Stimulated activated CD8-positive, alpha-beta memory T cell treated with anti-CD3 and anti-CD28 coated beads, Interleukin-7, amount 100 ng/mL, for 4 hours (primary cell): Measurements from ENCODE around the gene CD59.
"Not testable (repeated sequence)": the region's sequence is repeated elsewhere in the genome, so short reads cannot be mapped to it uniquely, and the experiment has no call there.

ENCODE experiments used
- DNase-seq, 2 donors: peaks; one replicate each; pipeline ENCODE4 v3.0.0-alpha.2; 2020; ENCODE audit warnings: low read depth in 2 of 2

The CD59 gene

GRCh38 chr11:33742249-33742851 lies 6.1 kb upstream of the CD59 start:
- no peak for DNase-seq

GRCh38 chr11:33741806-33742205 lies 5.6 kb upstream of the CD59 start:
- no peak for DNase-seq

DNA sequence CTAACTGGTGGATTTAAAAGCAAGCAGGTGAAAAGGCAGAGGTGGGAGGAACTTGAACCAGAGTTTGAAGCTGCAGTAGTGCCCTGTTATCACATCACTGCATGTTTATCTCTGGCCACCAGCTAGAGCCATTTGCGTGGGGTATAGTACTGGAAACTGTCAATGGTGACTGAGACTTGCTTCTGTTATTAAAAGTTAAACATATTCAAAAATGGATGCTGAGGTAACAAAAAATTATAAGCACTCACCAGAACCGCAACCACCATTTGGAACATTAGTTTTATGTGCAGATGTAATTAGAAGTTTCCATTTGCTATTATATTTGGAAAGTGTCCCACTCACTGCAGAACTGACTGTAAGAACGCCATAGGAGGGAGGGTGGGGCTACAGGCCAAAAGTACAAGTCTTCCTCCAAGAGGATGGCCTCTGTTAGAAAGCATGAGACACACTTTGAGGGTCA lies 1.2 kb upstream of the CD59 start:
- DNase-seq, result no peak

GRCh38 chr11:33735271-33736147 lies 714 bp downstream of the CD59 start:
- peak in 1 of 2 donors; percentile 17 for DNase-seq

GRCh38 chr11:33734441-33735270 lies 1.6 kb downstream of the CD59 start:
- DNase-seq, result no peak

GRCh38 chr11:33733980-33734379 lies 2.2 kb downstream of the CD59 start:
- DNase-seq, result no peak

DNA sequence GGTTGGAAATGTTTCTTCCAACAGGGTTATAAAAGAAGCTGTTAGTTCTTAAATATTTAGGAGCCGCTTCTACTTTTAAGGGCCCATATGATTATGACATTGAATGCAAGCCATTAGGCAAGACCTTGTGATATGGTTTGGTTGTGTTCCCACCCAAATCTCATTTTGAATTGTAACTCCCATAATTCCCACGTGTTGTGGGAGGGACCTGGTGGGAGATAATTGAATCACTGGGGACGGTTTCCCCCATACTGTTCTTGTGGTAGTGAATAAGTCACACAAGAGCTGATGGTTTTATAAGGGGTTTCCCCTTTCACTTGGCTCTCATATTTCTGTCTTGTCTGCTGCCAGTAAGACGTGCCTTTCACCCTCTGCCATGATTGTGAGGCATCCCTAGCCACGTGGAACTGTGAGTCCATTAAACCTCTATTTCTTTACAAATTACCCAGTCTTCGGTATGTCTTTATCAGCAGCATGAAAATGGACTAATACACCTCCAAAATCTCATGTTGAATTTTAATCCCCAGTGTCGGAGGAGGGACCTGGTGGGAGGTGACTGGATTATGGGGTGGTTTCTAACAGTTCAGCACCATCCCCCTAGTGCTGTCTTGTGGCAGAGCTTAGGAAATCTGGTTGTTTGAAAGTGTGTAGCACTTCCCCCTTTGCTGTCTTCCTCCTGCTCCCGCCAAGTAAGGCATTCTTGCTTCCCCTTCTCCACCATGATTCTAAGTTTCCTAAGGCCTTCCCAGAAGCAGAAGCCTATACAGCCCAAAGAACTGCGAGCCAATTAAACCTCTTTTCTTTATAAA lies 4.3 kb downstream of the CD59 start:
- no peak for DNase-seq

- no peak for DNase-seq
Observed at GRCh38 chr11:33730716-33731115, 5.5 kb downstream of the CD59 start.

DNA sequence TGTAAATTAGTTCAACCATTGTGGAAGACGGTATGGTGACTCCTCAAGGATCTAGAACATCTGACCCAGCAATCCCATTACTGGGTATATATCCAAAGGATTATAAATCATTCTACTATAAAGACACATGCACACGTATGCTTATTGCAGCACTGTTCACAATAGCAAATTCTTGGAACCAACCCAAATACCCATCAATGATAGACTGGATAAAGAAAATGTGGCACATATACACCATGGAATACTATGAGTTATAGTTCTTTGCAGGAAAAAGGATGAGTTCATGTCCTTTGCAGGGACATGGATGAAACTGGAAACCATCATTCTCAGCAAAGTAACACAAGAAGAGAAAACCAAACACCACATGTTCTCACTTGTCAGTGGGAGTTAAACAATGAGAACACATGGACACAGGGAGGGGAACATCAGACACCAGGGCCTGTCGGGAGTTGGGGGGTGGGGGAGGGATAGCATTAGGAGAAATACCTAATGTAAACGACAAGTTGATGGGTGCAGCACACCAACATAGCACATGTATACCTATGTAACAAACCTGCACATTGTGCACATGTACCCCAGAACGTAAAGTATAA lies 7.1 kb downstream of the CD59 start:
- DNase-seq, result not testable (repeated sequence)

DNA sequence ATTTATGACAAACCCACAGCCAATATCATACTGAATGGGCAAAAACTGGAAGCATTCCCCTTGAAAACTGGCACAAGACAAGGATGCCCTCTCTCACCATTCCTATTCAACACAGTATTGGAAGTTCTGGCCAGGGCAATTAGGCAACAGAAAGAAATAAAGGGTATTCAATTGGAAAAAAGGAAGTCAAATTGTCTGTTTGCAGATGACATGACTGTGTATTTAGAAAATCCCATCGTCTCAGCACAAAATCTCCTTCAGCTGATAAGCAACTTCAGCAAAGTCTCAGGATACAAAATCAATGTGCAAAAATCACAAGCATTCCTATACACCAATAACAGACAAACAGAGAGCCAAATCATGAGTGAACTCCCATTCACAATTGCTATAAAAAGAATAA lies 8.7 kb downstream of the CD59 start:
- DNase-seq, result not testable (repeated sequence)

GRCh38 chr11:33725496-33725895 lies 10.7 kb downstream of the CD59 start:
- no peak for DNase-seq

GRCh38 chr11:33724644-33725035 lies 11.6 kb downstream of the CD59 start:
- no peak for DNase-seq

- DNase-seq, result no peak
Observed at GRCh38 chr11:33723238-33723881, 12.9 kb downstream of the CD59 start.

DNA sequence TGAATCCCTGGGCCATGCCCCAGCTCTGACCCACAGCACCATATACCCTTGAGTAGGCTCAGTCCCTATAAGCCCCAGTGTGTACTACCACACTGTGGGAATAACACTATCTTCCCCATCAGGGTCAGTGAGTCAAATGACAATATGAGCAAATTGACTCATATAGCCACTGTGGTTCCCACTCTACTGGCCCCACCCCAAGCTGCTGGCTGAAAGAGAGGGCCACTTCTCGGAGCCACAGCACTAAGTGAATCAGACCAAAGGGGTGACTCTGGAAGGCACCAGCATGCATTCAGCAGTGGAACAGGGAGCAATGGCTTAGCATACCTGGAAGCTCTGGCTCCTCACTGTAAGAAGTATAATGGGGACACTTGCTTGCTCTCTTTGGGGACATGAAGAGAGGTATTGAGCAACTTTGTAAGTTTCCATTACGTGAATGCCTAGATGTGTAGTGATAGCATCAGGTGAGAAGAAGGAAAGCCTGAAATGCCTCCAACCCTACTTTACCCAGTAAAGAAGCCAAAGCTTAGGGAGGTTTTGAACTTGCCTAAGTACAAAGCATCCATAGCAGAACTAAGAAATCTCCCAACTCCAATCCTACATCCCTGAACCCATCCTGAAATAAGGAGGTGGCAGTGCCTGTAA lies 13.5 kb downstream of the CD59 start:
- DNase-seq, result no peak

DNA sequence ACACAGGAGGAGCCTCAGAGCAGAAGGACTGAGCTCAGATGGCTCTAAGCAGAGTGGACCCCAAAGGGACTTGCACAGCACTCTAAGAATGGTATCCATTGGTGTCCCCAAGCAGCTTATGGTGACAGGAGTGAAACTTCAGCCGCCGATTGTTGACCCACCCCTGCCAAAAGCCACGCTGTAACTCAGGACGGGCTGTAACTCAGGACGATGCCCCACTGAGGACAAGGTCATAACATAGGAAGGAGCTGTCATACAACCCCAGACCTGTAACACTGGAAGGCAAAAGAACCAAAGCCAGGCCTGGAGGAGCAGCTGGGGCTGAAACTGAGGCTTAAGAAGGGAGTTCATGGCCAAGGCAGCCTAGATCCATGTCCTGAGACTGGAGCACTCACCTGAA lies 14.2 kb downstream of the CD59 start:
- no peak for DNase-seq

DNA sequence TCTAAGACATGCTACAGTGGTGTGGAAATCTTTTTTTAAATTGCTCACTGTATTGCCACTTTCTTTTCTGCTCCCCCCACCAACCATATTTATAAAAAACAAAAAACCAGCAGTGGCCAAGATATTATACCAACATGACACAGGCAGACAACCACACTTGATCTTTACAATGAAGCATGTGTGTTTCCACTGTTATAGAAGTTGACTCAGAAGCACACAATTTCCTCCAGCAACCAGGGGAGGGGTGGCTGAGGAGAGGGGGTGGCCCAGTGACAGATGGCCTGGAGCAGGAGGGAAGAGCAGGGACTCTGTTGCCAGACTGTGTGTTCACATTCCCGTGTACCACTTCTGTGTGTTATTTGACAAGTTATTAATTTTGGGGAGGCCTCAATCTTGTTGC lies 14.8 kb downstream of the CD59 start:
- no peak for DNase-seq

DNA sequence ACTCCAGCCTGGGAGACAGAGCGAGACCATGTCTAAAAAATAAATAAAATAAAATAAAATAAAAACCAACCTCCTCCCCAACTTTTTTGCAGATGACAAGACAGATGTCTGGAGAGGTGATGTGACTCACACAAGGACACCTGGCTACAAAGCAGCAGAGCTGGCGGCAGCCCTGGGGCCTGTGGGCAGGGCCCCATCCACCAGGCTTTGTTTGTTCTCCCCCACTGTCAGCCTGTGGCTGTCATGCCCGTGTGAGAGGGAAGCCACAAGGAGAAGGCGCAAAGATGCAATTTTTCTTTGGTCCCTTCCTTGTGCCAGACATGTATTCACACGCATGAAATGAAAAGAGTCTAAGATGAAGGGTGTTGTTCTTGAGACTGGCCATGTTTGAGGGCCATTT lies 16.6 kb downstream of the CD59 start:
- DNase-seq, result no peak

- no peak for DNase-seq
Observed at GRCh38 chr11:33718440-33718839, 17.8 kb downstream of the CD59 start.

- no peak for DNase-seq
Observed at GRCh38 chr11:33716243-33716642, 20.0 kb downstream of the CD59 start.

GRCh38 chr11:33713856-33714398 lies 22.3 kb downstream of the CD59 start:
- DNase-seq, result no peak
